Activated B cell treated with CpG ODN at 0.5 μM for 24 hours (primary cell): ENCODE data around the gene DBN1. TPM values are rescaled to one million over a fixed set of nuclear protein-coding genes. Genes with fewer than 3 reads are reported as not detected.
A peak's percentile ranks its signal among the peaks of the same experiment; 100 is the strongest.

Source experiments
- ATAC-seq: fragments of 200-7000 bp; cut with Tn5 transposase; one replicate; pipeline ENCODE4 v1.10.0; 2021; ENCODE audit warnings: low read depth, mild to moderate bottlenecking, moderate library complexity
- CTCF ChIA-PET: fragments of 350-600 bp; sonication (Branson Sonifier 250); formaldehyde crosslinking; loops from one replicate; lab custom pipeline; 2021; ENCODE audit warnings: antibody characterized with exemption; lab: Charles Lee
- POLR2A ChIA-PET: fragments of 350-600 bp; sonication (Branson Sonifier 250); formaldehyde crosslinking; loops from one replicate; lab custom pipeline; 2021; ENCODE audit warnings: antibody characterized with exemption; lab: Charles Lee
- DNase-seq: peaks from one replicate; pipeline ENCODE4 v3.0.0; 2022
- H3K27ac Mint-ChIP-seq: one replicate; pipeline ENCODE4 v1.8.0; 2020; ENCODE audit warnings: mixed read lengths
- H3K27me3 Mint-ChIP-seq: one replicate; pipeline ENCODE4 v1.8.0; 2021; ENCODE audit warnings: mixed read lengths
- H3K36me3 Mint-ChIP-seq: one replicate; pipeline ENCODE4 v1.8.0; 2021; ENCODE audit warnings: low read depth, mixed read lengths
- H3K4me1 Mint-ChIP-seq: one replicate; pipeline ENCODE4 v1.8.0; 2021; ENCODE audit warnings: mixed read lengths
- H3K4me3 Mint-ChIP-seq: one replicate; pipeline ENCODE4 v1.8.0; 2020; ENCODE audit warnings: mild to moderate bottlenecking, mixed read lengths
- H3K9me3 Mint-ChIP-seq: one replicate; pipeline ENCODE4 v1.8.0; 2020; ENCODE audit warnings: mixed read lengths
- CTCF ChIP-seq: fragments of 200-600 bp; IDR thresholded peaks from one replicate; pipeline ENCODE4 v1.8.0; 2022; ENCODE audit warnings: antibody characterized with exemption, mild to moderate bottlenecking
- intact Hi-C: fragments of 100-400 bp; cut with micrococcal nuclease; formaldehyde crosslinking; loops from one replicate; pipeline ENCODE4 v1.15.1; 2024
- total RNA-seq: library from RNA; stranded (reverse); gene quantifications from 2 replicates; pipeline ENCODE4 v1.2.3, GENCODE V29; 2022

DBN1 gene
- total RNA-seq, 1 donor from 2014 or later = 3.9 TPM

GRCh38 chr5:177428574-177429217 lies 44.7 kb downstream of the DBN1 start:
- Mint-ChIP-seq H3K27ac (peak overlapping the region; percentile 89), H3K9me3 (no peaks in the 10 kb centered on the region), H3K27me3 (no peaks in the 10 kb centered on the region), H3K4me1 (peaks cover 78% of the 10 kb centered on the region), H3K4me3 (peak overlapping the region; percentile 88), H3K36me3 (peaks cover 25% of the 10 kb centered on the region)
- no peak for ATAC-seq
- CTCF ChIA-PET = interaction anchor here (2.7 to 7.2 kb wide), 3 partner anchors 16 to 38 kb away, joined by 8 to 53 read pairs (median 29); partner anchors contain the start of gene PRR7
- POLR2A ChIA-PET = interaction anchor here (0.7 to 12.5 kb wide), 10 partner anchors 17 to 698 kb away, joined by 3 to 296 read pairs (median 5); partner anchors contain the start of genes LMAN2, PDLIM7 and PRR7
- intact Hi-C loops = loop anchor here (5.0 kb wide), 1 partner anchor 1041 kb away; the partner anchor contains the start of genes HIGD2A and NOP16
- DNase-seq = no peak
- no peak for TF ChIP-seq CTCF

GRCh38 chr5:177427919-177428573 lies 45.4 kb downstream of the DBN1 start:
- DNase-seq = no peak
- H3K4me1 Mint-ChIP-seq = peaks cover 74% of the 10 kb centered on the region
- no peak for TF ChIP-seq CTCF
- POLR2A ChIA-PET = interaction anchor here (0.8 to 12.5 kb wide), 7 partner anchors 9 to 126 kb away, joined by 4 to 296 read pairs (median 35); partner anchors contain the start of genes LMAN2 and PRR7
- peaks cover 20% of the 10 kb centered on the region for H3K36me3 Mint-ChIP-seq
- H3K27me3 Mint-ChIP-seq = no peaks in the 10 kb centered on the region
- CTCF ChIA-PET = interaction anchor here (1.2 to 7.2 kb wide), 4 partner anchors 17 to 38 kb away, joined by 4 to 53 read pairs (median 18); partner anchors contain the start of gene PRR7
- no peaks in the 10 kb centered on the region for H3K9me3 Mint-ChIP-seq
- intact Hi-C loops = loop anchor here (2.0 to 5.0 kb wide), 3 partner anchors 23 to 1041 kb away; partner anchors contain the start of genes HIGD2A, NOP16 and RGS14
- H3K4me3 Mint-ChIP-seq = peak overlapping the region; percentile 88
- no peak for ATAC-seq
- peak overlapping the region; percentile 89 for H3K27ac Mint-ChIP-seq

GRCh38 chr5:177427211-177427822 lies 46.1 kb downstream of the DBN1 start:
- Mint-ChIP-seq H3K36me3 (peaks cover 17% of the 10 kb centered on the region), H3K27ac (peak overlapping the region; percentile 89), H3K4me1 (peaks cover 67% of the 10 kb centered on the region), H3K9me3 (no peaks in the 10 kb centered on the region), H3K27me3 (no peaks in the 10 kb centered on the region), H3K4me3 (peak overlapping the region; percentile 88)
- DNase-seq = no peak
- intact Hi-C loops = loop anchor here (2.0 to 5.0 kb wide), 3 partner anchors 23 to 1040 kb away; partner anchors contain the start of genes HIGD2A, NOP16 and RGS14
- ChIA-PET CTCF (interaction anchor here (1.2 to 7.2 kb wide), 4 partner anchors 23 to 37 kb away, joined by 3 to 53 read pairs (median 6); no protein-coding TSS in a partner anchor), POLR2A (interaction anchor here (0.6 to 12.5 kb wide), 10 partner anchors 10 to 165 kb away, joined by 3 to 296 read pairs (median 8); partner anchors contain the start of genes PRR7 and TMED9)
- ATAC-seq = no peak
- no peak for TF ChIP-seq CTCF

GRCh38 chr5:177426566-177427210 lies 46.7 kb downstream of the DBN1 start, which contains the start of gene GRK6:
GRK6 (plus strand) TSS chr5:177426676; CDS start chr5:177426846, 170 bp downstream.
- Mint-ChIP-seq H3K27me3 (no peaks in the 10 kb centered on the region), H3K4me3 (peak within 1 kb of the TSS; percentile 91), H3K9me3 (no peaks in the 10 kb centered on the region), H3K4me1 (peaks cover 60% of the 10 kb centered on the region), H3K36me3 (peaks cover 13% of the 10 kb centered on the region), H3K27ac (peak within 1 kb of the TSS; percentile 93)
- ChIA-PET CTCF (interaction anchor here (1.2 to 7.2 kb wide), 4 partner anchors 23 to 36 kb away, joined by 3 to 53 read pairs (median 6); no protein-coding TSS in a partner anchor), POLR2A (interaction anchor here (0.6 to 12.5 kb wide), 22 partner anchors 8 to 890 kb away, joined by 3 to 296 read pairs (median 4); partner anchors contain the start of genes B4GALT7, LMAN2, PRR7 and TMED9)
- ATAC-seq (peak; percentile 3), DNase-seq (peak; percentile 60)
- intact Hi-C loops = loop anchor here (1.0 to 5.0 kb wide), 9 partner anchors 20 to 1039 kb away; partner anchors contain the start of genes HIGD2A, LMAN2, NOP16 and PDLIM7
- TF ChIP-seq CTCF = no peak
